Urinary bladder (tissue), 4 donors: ENCODE results near the gene ANKRD17. TPM values are rescaled to one million over a fixed set of nuclear protein-coding genes. Genes with fewer than 3 reads are reported as not detected.

Experiments
- DNase-seq: peaks from one replicate; pipeline ENCODE4 v3.0.0-alpha.2; 2015; ENCODE audit errors: extremely low spot score
- H3K27ac ChIP-seq: one replicate; pipeline ENCODE4 v1.5.1; 2013; ENCODE audit warnings: low read depth, mild to moderate bottlenecking, moderate library complexity
- H3K36me3 ChIP-seq: one replicate; pipeline ENCODE4 v1.6.1; 2013; ENCODE audit warnings: mild to moderate bottlenecking, moderate library complexity; ENCODE audit not compliant: insufficient read depth
- H3K4me1 ChIP-seq: one replicate; pipeline ENCODE4 v1.6.1; 2013; ENCODE audit warnings: mild to moderate bottlenecking, moderate library complexity; ENCODE audit not compliant: insufficient read depth
- H3K4me3 ChIP-seq: one replicate; pipeline ENCODE4 v1.5.1; 2013; ENCODE audit warnings: low read depth, low read length
- WGBS: extraction: QIAGEN DNeasy Blood & Tissue Kit; methylation state at CpG from one replicate; pipeline ENCODE4 v1.1.7; 2013; 5-methylcytosine and 5-hydroxymethylcytosine counted together
- polyA plus RNA-seq: library from polyadenylated mRNA; stranded (reverse); fragments of 200-250 nt; gene quantifications from one replicate; pipeline ENCODE4 v1.2.3, GENCODE V29; 2013
- total RNA-seq: library from RNA; depleted of rRNA; stranded (reverse); fragments of >200 nt; gene quantifications from one replicate; pipeline ENCODE4 v1.2.3, GENCODE V29; 2014
- donor health status: healthy with polysubstance abuse.
- donor health status: healthy.

Gene ANKRD17
- total and polyA plus RNA-seq, 2 donors = 18.3 to 74.8 TPM

GRCh38 chr4:73099143-73099542 lies 159.5 kb downstream of the ANKRD17 start:
- no peak overlapping the region for H3K4me3 ChIP-seq
- H3K4me1 ChIP-seq = no peaks in the 10 kb centered on the region
- 90% methylated on average over 7 of the region's 7 CpGs for WGBS
- H3K27ac ChIP-seq = no peak overlapping the region
- no peak for DNase-seq
- H3K36me3 ChIP-seq = peaks cover 5% of the 10 kb centered on the region

DNA sequence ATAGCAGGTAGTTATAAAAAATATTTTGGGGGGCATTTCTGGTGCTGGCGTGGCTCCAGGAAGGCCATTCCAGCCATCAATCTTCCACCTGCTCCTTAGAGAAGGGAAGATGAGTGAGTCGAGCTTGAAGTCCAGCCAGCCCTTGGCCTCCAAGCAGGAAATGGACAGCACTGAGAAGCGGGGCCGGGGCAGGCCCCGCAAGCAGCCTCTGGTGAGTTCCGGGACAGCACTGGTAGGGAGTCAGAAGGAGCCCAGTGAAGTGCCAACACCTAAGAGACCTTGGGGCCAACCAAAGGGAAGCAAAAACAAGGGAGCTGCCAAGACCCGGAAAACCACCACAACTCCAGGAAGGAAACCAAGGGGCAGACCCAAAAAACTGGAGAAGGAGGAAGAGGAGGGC lies 159.9 kb downstream of the ANKRD17 start:
- no peaks in the 10 kb centered on the region for H3K4me1 ChIP-seq
- no peak overlapping the region for H3K27ac ChIP-seq
- no peak for DNase-seq
- 87% methylated on average over 7 of the region's 7 CpGs for WGBS
- peaks cover 4% of the 10 kb centered on the region for H3K36me3 ChIP-seq
- H3K4me3 ChIP-seq = no peak overlapping the region

DNA sequence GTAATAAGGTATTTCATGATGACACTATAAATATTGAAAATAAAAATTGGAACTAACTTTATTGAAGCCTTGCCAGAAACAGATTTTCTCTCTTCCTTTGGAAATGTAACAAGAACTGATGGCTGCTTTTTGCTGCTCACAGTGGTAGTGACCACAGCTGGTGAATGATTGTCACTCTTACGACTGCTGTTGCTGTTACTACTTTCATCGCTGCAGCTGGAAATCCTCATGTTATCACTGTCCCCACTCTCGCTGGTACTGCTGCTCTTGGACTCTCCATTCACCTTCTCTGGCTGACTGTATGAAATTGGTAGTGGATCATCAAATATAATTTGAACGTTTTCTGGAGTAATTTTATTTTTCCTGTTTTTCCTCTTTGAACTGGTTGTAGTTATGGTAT lies 160.6 kb downstream of the ANKRD17 start:
- H3K4me1 ChIP-seq = no peaks in the 10 kb centered on the region
- no peak for DNase-seq
- 69% methylated on average over 4 of the region's 4 CpGs for WGBS
- peaks cover 3% of the 10 kb centered on the region for H3K36me3 ChIP-seq
- no peak overlapping the region for H3K27ac ChIP-seq
- no peak overlapping the region for H3K4me3 ChIP-seq

- no peak for DNase-seq
- 76% methylated on average over 1 of the region's 1 CpG for WGBS
- H3K36me3 ChIP-seq = no peaks in the 10 kb centered on the region
Observed at GRCh38 chr4:73092868-73093267, 165.7 kb downstream of the ANKRD17 start.

GRCh38 chr4:73090738-73091137 lies 167.9 kb downstream of the ANKRD17 start:
- Histone ChIP-seq H3K4me1 (no peaks in the 10 kb centered on the region), H3K36me3 (peaks cover 2% of the 10 kb centered on the region), H3K4me3 (no peak overlapping the region), H3K27ac (no peak overlapping the region)
- WGBS = 95% methylated on average over 1 of the region's 1 CpG
- no peak for DNase-seq

More at GRCh38 chr4:73092868-73093267, 165.7 kb downstream of the ANKRD17 start:
- Histone ChIP-seq H3K27ac (no peak overlapping the region), H3K4me1 (no peaks in the 10 kb centered on the region), H3K4me3 (no peak overlapping the region)

- H3K36me3 ChIP-seq = peaks cover 4% of the 10 kb centered on the region
- DNase-seq = no peak
Observed at GRCh38 chr4:73087871-73088270, 170.7 kb downstream of the ANKRD17 start.

GRCh38 chr4:73086095-73086868 lies 172.3 kb downstream of the ANKRD17 start:
- WGBS = 55% methylated on average over 6 of the region's 6 CpGs
- no peak overlapping the region for H3K27ac ChIP-seq
- H3K4me1 ChIP-seq = no peaks in the 10 kb centered on the region
- H3K36me3 ChIP-seq = peaks cover 4% of the 10 kb centered on the region
- DNase-seq = no peak
- H3K4me3 ChIP-seq = no peak overlapping the region

More at GRCh38 chr4:73087871-73088270, 170.7 kb downstream of the ANKRD17 start:
- Histone ChIP-seq H3K4me1 (no peaks in the 10 kb centered on the region), H3K27ac (no peak overlapping the region), H3K4me3 (no peak overlapping the region)

- Histone ChIP-seq H3K27ac (no peak overlapping the region), H3K36me3 (peaks cover 3% of the 10 kb centered on the region), H3K4me1 (no peaks in the 10 kb centered on the region), H3K4me3 (no peak overlapping the region)
- WGBS = 68% methylated on average over 3 of the region's 3 CpGs
- no peak for DNase-seq
Observed at GRCh38 chr4:73080789-73081188, 177.8 kb downstream of the ANKRD17 start.

GRCh38 chr4:73075832-73076231 lies 182.8 kb downstream of the ANKRD17 start:
- DNase-seq = no peak
- Histone ChIP-seq H3K27ac (no peak overlapping the region), H3K4me3 (no peak overlapping the region), H3K4me1 (no peaks in the 10 kb centered on the region), H3K36me3 (peaks cover 1% of the 10 kb centered on the region)
- WGBS = 85% methylated on average over 3 of the region's 3 CpGs

DNA sequence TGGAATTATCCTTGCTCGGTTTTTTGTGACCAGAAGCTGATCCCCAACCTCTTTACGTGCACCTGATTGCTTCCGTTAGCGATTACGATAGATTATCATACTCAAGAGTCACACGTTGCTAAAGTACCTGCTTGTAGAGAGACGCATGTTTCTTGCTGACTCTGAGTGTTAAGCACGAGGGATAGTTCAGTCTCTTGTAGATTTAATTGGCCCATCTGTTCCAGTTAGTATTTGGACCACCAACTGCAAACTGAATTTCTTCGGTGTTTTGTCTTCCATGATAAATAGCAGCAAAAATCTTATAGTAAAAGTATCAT lies 188.6 kb downstream of the ANKRD17 start:
- Histone ChIP-seq H3K27ac (peak overlapping the region; percentile 46), H3K36me3 (no peaks in the 10 kb centered on the region), H3K4me3 (peak overlapping the region; percentile 42), H3K4me1 (no peaks in the 10 kb centered on the region)
- DNase-seq = no peak
- WGBS = 4% methylated on average over 9 of the region's 9 CpGs

GRCh38 chr4:73069338-73070073 lies 189.1 kb downstream of the ANKRD17 start, which contains the start of gene COX18:
Gene COX18, minus strand, starts transcription at chr4:73069716. Its CDS starts 67 bp downstream, at chr4:73069649.
- H3K4me3 ChIP-seq = peak within 1 kb of the TSS; percentile 82
- peaks cover under 1% of the 10 kb centered on the region for H3K36me3 ChIP-seq
- DNase-seq = peak; percentile 94
- WGBS = under 1% methylated on average over 62 of the region's 62 CpGs
- H3K27ac ChIP-seq = peak within 1 kb of the TSS; percentile 92
- no peaks in the 10 kb centered on the region for H3K4me1 ChIP-seq

- under 1% methylated on average over 27 of the region's 27 CpGs for WGBS
- peak; percentile 35 for DNase-seq
- H3K4me3 ChIP-seq = peak overlapping the region; percentile 82
- H3K4me1 ChIP-seq = no peaks in the 10 kb centered on the region
- peaks cover 2% of the 10 kb centered on the region for H3K36me3 ChIP-seq
- H3K27ac ChIP-seq = peak overlapping the region; percentile 92
Observed at GRCh38 chr4:73068491-73069337, 189.9 kb downstream of the ANKRD17 start.

DNA sequence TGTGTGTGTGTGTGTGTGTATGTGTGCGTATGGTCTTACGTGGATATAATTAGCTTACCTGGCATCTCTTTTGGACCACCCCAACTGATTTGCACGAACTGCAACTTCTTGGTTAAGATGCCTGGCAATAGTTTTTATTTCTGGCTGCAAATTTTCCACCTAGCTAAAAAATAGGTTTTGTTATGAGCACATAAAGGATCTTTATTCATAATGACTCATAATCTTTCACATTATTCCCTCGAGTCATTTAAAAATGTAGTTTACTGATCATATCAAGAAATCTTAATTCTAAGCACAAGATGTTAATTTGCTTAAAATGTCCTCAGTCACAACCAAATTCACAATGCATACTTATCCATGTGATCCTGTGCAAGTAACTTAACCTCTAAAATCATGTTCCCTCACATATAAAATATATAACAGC lies 190.6 kb downstream of the ANKRD17 start:
- Histone ChIP-seq H3K27ac (peak overlapping the region; percentile 92), H3K4me3 (peak overlapping the region; percentile 82), H3K4me1 (no peaks in the 10 kb centered on the region), H3K36me3 (peaks cover 2% of the 10 kb centered on the region)
- 48% methylated on average over 4 of the region's 4 CpGs for WGBS
- DNase-seq = no peak
